CD4-positive, alpha-beta memory T cell (primary cell): ENCODE results near the gene IGLL1. TPM values are rescaled to one million over a fixed set of nuclear protein-coding genes. Genes with fewer than 3 reads are reported as not detected.
"Not testable (repeated sequence)": the region's sequence is repeated elsewhere in the genome, so short reads cannot be mapped to it uniquely, and the experiment has no call there.

Experiments used
- CTCF ChIA-PET: fragments of 350-600 bp; sonication (Branson Sonifier 250); formaldehyde crosslinking; loops from one replicate; lab custom pipeline; 2021; ENCODE audit warnings: inconsistent platforms; ENCODE audit not compliant: partially characterized antibody; lab: Charles Lee
- POLR2A ChIA-PET: fragments of 350-600 bp; sonication (Branson Sonifier 250); formaldehyde crosslinking; loops from one replicate; lab custom pipeline; 2021; ENCODE audit not compliant: partially characterized antibody; lab: Charles Lee
- DNase-seq, 5 donors: peaks; one replicate each; pipeline versions ENCODE4 v3.0.0 to v3.0.0-alpha.2; 2020 to 2022; ENCODE audit warnings: mixed read lengths in 1 of 5
- H3K27ac ChIP-seq: one replicate; pipeline ENCODE4 v1.7.0; 2013; ENCODE audit warnings: low read depth, low read length
- H3K27me3 ChIP-seq: 2 replicates; pipeline ENCODE4 v1.7.0; 2013; ENCODE audit warnings: mild to moderate bottlenecking, low read length, moderate library complexity; ENCODE audit not compliant: insufficient read depth
- H3K36me3 ChIP-seq: 2 replicates; pipeline ENCODE4 v1.7.0; 2013; ENCODE audit warnings: mild to moderate bottlenecking, low read length, moderate library complexity; ENCODE audit not compliant: insufficient read depth
- H3K4me1 ChIP-seq: 2 replicates; pipeline ENCODE4 v1.7.0; 2013; ENCODE audit warnings: mild to moderate bottlenecking, low read length, moderate library complexity; ENCODE audit not compliant: insufficient read depth
- H3K4me3 ChIP-seq, 2 donors: one replicate each; pipeline ENCODE4 v1.7.0; 2013; ENCODE audit warnings: low read length in 2 of 2, mild to moderate bottlenecking in 1 of 2
- H3K9me3 ChIP-seq, 2 donors: one replicate each; pipeline ENCODE4 v1.7.0; 2013; ENCODE audit warnings: low read length in 2 of 2, control low read depth in 1 of 2; ENCODE audit not compliant: control insufficient read depth in 1 of 2
- H3K27ac Mint-ChIP-seq, 7 donors: one replicate each; pipeline ENCODE4 v1.8.0; 2020 to 2021; ENCODE audit warnings: mixed read lengths in 7 of 7, mild to moderate bottlenecking in 6 of 7, inconsistent platforms in 3 of 7, moderate library complexity in 3 of 7
- H3K27me3 Mint-ChIP-seq, 2 donors: one replicate each; pipeline ENCODE4 v1.8.0; 2020 to 2021; ENCODE audit warnings: mixed read lengths in 2 of 2
- H3K36me3 Mint-ChIP-seq, 2 donors: one replicate each; pipeline ENCODE4 v1.8.0; 2020 to 2021; ENCODE audit warnings: mixed read lengths in 2 of 2, inconsistent platforms in 1 of 2, mild to moderate bottlenecking in 1 of 2
- H3K4me1 Mint-ChIP-seq, 4 donors: one replicate each; pipeline ENCODE4 v1.8.0; 2020 to 2021; ENCODE audit warnings: mixed read lengths in 4 of 4, mild to moderate bottlenecking in 1 of 4
- H3K4me3 Mint-ChIP-seq, 8 donors: one replicate each; pipeline ENCODE4 v1.8.0; 2020 to 2021; ENCODE audit warnings: mixed read lengths in 8 of 8, mild to moderate bottlenecking in 7 of 8, moderate library complexity in 6 of 8, inconsistent platforms in 3 of 8
- H3K9me3 Mint-ChIP-seq, 8 donors: one replicate each; pipeline ENCODE4 v1.8.0; 2020 to 2021; ENCODE audit warnings: mixed read lengths in 8 of 8, mild to moderate bottlenecking in 5 of 8, inconsistent platforms in 3 of 8, moderate library complexity in 1 of 8
- intact Hi-C: fragments of 100-400 bp; cut with micrococcal nuclease; formaldehyde crosslinking; loops from one replicate; pipeline ENCODE4 v1.15.1; 2023
- polyA plus RNA-seq, 2 donors: library from polyadenylated mRNA; unstranded; fragments of 300-500 nt; fragmentation: Illumina TruSeq; gene quantifications; one replicate each; pipeline ENCODE4 v1.2.3, GENCODE V29; 2021
- total RNA-seq, 2 experiments: library from RNA; stranded (reverse); gene quantifications; one replicate each; pipeline ENCODE4 v1.2.3, GENCODE V29; 2021

IGLL1 gene
- total and polyA plus RNA-seq, 4 experiments from 2014 or later = not detected

DNA sequence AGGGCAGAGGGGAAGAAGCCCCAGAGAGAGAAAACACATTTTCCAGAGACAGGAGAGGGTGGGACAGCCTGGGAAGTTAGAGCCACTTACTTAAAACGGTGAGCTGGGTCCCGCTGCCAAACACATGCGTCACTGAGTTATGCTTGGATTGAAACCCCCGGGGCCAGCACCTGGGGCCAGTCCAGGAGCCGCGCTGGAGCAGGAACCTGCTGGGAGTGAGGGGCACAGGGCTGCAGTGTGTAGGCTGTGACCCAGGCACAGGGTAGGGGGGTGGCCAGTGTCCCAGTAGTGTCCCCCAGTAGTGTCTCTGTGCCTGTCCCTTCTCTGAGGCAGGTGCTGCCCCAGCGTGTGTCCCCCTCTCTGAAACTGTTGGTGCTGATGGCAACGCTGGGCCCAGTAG lies 5.2 kb downstream of the IGLL1 start:
- intact Hi-C loops = no loop called here
- DNase-seq = no peak

DNA sequence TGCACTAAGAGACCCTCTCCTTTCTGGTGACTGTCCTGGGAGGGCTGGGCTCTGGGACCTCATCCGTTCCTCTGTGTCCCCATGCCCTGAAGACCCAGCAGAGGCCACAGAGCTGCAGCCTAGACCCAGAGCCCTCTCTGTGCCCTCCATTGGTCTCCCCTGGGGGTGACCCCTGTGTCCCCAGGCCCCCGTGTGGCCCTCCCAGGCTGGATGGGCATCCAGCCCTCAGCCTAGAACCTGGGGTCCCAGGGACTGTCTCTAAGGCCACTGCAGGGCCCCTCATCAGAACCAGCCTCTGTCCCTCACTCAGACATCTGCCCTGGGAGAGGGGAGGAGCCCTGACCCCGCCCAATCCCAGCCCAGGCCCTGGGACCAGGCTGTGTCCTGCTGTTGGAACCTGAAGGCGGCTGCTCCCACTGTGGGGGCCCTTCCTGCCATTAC lies 5.7 kb downstream of the IGLL1 start:
- ChIA-PET CTCF (no interaction called here), POLR2A (no interaction called here)
- Histone ChIP-seq H3K27me3 (no peaks in the 10 kb centered on the region), H3K27ac (no peak overlapping the region), H3K36me3 (no peaks in the 10 kb centered on the region), H3K9me3 (no peaks in the 10 kb centered on the region), H3K4me1 (no peaks in the 10 kb centered on the region), H3K4me3 (no peak overlapping the region)
- peaks cover 25 to 32% of the 10 kb centered on the region in 2 donors for H3K27me3 Mint-ChIP-seq
- no peak overlapping the region for H3K27ac Mint-ChIP-seq
- intact Hi-C loops = no loop called here
- DNase-seq = no peak
- no peaks in the 10 kb centered on the region for H3K36me3 Mint-ChIP-seq
- H3K9me3 Mint-ChIP-seq = peaks cover 0 to 3% (median 0%) of the 10 kb centered on the region in 8 donors
- H3K4me3 Mint-ChIP-seq = no peak overlapping the region
- no peaks in the 10 kb centered on the region for H3K4me1 Mint-ChIP-seq

More for the DNA sequence above, 5.2 kb downstream of the IGLL1 start:
- ChIA-PET CTCF (no interaction called here), POLR2A (no interaction called here)
- H3K27me3 Mint-ChIP-seq = peaks cover 27 to 34% of the 10 kb centered on the region in 2 donors
- Histone ChIP-seq H3K4me1 (no peaks in the 10 kb centered on the region), H3K36me3 (no peaks in the 10 kb centered on the region), H3K27ac (no peak overlapping the region), H3K27me3 (no peaks in the 10 kb centered on the region), H3K9me3 (no peaks in the 10 kb centered on the region), H3K4me3 (no peak overlapping the region)
- peaks cover 0 to 3% (median 0%) of the 10 kb centered on the region in 8 donors for H3K9me3 Mint-ChIP-seq
- no peaks in the 10 kb centered on the region for H3K4me1 Mint-ChIP-seq
- no peak overlapping the region for H3K27ac Mint-ChIP-seq
- no peak overlapping the region for H3K4me3 Mint-ChIP-seq
- H3K36me3 Mint-ChIP-seq = no peaks in the 10 kb centered on the region

DNA sequence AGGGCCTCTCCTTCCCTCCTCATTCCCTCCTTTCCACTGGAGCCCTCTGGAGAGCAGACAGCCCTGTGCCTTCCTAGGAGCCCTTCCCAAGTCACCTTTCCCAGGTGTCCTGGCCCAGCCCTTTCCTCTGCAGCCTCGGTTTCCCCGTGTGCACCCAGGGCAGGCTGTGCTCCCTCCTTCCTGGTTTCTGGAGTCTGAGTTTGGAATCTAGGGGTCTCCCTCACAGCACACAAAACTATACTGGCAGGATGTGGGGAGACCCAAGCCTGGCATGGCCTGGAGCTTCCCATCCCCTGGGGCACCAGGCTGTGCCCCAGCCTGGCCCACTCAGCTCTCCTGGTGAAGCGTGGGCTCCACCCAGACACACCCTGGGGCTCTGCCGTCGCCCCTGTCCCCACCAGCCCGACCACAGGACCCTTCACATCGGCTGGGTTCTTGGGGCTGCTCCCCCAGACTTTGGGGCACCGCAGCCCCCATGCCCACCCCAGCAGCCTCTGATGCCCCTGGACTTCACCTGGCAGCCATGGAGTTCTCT lies 6.3 kb downstream of the IGLL1 start:
- H3K9me3 Mint-ChIP-seq, H3K36me3 Mint-ChIP-seq, H3K4me3 Mint-ChIP-seq, H3K27me3 ChIP-seq, H3K9me3 ChIP-seq, H3K4me3 ChIP-seq, H3K36me3 ChIP-seq, H3K4me1 ChIP-seq, H3K27ac ChIP-seq, intact Hi-C loops, H3K4me1 Mint-ChIP-seq, DNase-seq, CTCF ChIA-PET, H3K27ac Mint-ChIP-seq, POLR2A ChIA-PET: not testable (repeated sequence)
- H3K27me3 Mint-ChIP-seq = peaks cover 20 to 27% of the 10 kb centered on the region in 2 donors

DNA sequence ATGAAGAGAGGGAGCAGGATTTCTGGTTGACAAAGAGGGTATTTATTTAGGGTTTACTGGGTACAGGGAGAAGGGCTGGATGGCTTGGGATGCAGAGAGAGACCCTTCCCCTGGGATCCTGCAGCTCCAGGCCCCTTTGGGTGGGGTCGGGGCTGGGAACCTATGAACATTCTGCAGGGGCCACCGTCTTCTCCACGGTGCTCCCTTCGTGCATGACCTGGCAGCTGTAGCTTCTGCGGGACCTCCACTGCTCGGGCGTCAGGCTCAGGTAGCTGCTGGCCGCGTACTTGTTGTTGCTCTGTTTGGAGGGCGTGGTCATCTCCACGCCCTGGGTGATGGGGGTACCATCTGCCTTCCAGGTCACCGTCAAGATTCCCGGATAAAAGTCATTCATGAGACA lies 7.0 kb downstream of the IGLL1 start:
- H3K4me3 ChIP-seq, intact Hi-C loops, H3K4me1 ChIP-seq, H3K36me3 Mint-ChIP-seq, H3K27ac ChIP-seq, H3K36me3 ChIP-seq, H3K4me3 Mint-ChIP-seq, H3K4me1 Mint-ChIP-seq, H3K27ac Mint-ChIP-seq, H3K27me3 ChIP-seq, POLR2A ChIA-PET, H3K9me3 ChIP-seq, H3K9me3 Mint-ChIP-seq, CTCF ChIA-PET, DNase-seq: not testable (repeated sequence)
- peaks cover 14 to 23% of the 10 kb centered on the region in 2 donors for H3K27me3 Mint-ChIP-seq

DNA sequence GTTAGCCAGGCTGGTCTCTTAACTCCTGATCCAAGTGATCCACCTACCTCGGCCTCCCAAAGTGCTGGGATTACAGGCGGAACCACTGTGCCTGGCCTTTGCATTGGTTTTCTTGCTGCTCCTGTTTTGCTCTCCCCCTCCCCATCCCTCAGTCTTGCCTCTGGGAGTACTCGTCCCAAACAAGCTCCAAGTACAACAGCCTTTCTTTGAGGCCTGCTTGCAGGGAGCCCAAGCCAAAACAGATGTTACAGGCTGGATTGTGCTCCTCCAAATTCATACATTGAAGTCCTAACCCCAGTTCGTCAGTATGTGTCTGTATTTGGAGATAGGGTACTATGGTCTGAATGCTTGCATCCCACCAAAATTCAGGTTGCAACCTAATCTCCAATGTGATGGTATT lies 8.6 kb downstream of the IGLL1 start:
- ChIA-PET POLR2A (no interaction called here), CTCF (interaction anchor here (0.7 kb wide), 1 partner anchor 23 kb away, joined by 4 read pairs; no protein-coding TSS in a partner anchor)
- Histone ChIP-seq H3K4me3 (no peak overlapping the region), H3K27me3 (no peaks in the 10 kb centered on the region), H3K27ac (no peak overlapping the region), H3K36me3 (no peaks in the 10 kb centered on the region), H3K4me1 (no peaks in the 10 kb centered on the region), H3K9me3 (no peaks in the 10 kb centered on the region)
- Mint-ChIP-seq H3K27me3 (peaks cover 19% of the 10 kb centered on the region in 2 donors), H3K36me3 (no peaks in the 10 kb centered on the region), H3K27ac (no peak overlapping the region), H3K9me3 (peaks cover 0 to 3% (median 0%) of the 10 kb centered on the region in 8 donors), H3K4me3 (no peak overlapping the region), H3K4me1 (no peaks in the 10 kb centered on the region)
- DNase-seq = no peak
- intact Hi-C loops = no loop called here

DNA sequence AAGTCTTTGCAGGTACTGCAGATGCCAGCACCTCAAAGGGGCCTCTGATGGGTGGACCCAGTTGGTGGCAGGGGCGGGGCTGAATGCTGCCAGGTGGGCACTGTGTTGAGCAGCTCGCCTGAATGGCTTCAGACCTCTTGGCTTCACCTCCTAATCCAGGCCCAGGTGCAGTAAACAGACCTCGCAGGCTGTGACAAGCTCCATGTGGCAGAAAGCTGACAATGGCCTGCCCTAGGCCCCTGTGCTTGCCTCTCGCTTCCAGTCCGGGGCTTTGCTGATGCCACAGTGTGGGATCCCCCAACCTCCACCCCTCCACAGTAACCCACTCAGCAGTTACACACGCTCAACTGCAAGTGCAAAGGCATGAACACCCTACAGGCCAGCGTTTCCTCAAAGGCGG lies 9.4 kb downstream of the IGLL1 start:
- intact Hi-C loops = no loop called here
- Mint-ChIP-seq H3K4me3 (no peak overlapping the region), H3K9me3 (peaks cover 0 to 3% (median 0%) of the 10 kb centered on the region in 8 donors), H3K27me3 (peaks cover 15 to 16% of the 10 kb centered on the region in 2 donors), H3K4me1 (peaks cover 2 to 4% (median 3%) of the 10 kb centered on the region in 4 donors), H3K36me3 (no peaks in the 10 kb centered on the region), H3K27ac (no peak overlapping the region)
- Histone ChIP-seq H3K36me3 (no peaks in the 10 kb centered on the region), H3K27me3 (peaks cover 3% of the 10 kb centered on the region), H3K9me3 (no peaks in the 10 kb centered on the region), H3K4me1 (peaks cover 3% of the 10 kb centered on the region), H3K4me3 (no peak overlapping the region), H3K27ac (no peak overlapping the region)
- ChIA-PET CTCF (no interaction called here), POLR2A (no interaction called here)
- no peak for DNase-seq

DNA sequence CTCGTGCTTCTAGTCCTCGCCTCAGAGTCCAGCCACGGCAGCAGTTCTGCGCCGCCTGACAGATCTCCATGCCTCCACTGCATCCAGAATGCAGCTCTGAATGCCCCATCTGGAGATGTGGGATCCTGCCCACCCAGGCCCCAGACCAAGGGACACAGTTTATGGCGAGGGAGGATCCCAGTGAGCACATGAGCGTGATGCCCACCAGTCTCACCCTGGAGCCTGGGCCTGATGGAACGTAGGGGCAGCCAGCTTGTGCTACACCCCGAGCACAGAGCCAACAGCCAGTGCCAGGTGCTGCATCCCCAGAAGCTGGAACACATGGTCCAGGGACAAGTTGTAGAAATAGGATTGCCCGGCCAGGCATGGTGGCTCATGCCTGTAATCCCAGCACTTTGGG lies 10.4 kb downstream of the IGLL1 start:
- intact Hi-C loops = no loop called here
- Histone ChIP-seq H3K9me3 (no peaks in the 10 kb centered on the region), H3K27me3 (peaks cover 8% of the 10 kb centered on the region), H3K27ac (no peak overlapping the region), H3K4me3 (no peak overlapping the region), H3K36me3 (no peaks in the 10 kb centered on the region), H3K4me1 (peaks cover 7% of the 10 kb centered on the region)
- peaks cover 0 to 3% (median 0%) of the 10 kb centered on the region in 8 donors for H3K9me3 Mint-ChIP-seq
- H3K36me3 Mint-ChIP-seq = no peaks in the 10 kb centered on the region
- H3K4me3 Mint-ChIP-seq = no peak overlapping the region
- ChIA-PET CTCF (no interaction called here), POLR2A (no interaction called here)
- peaks cover 15 to 17% of the 10 kb centered on the region in 2 donors for H3K27me3 Mint-ChIP-seq
- no peak for DNase-seq
- no peak overlapping the region for H3K27ac Mint-ChIP-seq
- H3K4me1 Mint-ChIP-seq = peaks cover 5 to 8% (median 6%) of the 10 kb centered on the region in 4 donors
